Caco-2 (cell line): ENCODE results near the gene TIMP2. TPM values are rescaled to one million over a fixed set of nuclear protein-coding genes. Genes with fewer than 3 reads are reported as not detected.

Source experiments
- BruUV-seq: library from RNA; stranded (reverse); fragments of 400-500 nt; replicated peaks from 2 replicates; lab custom pipeline; 2021; lab: Mats Ljungman, UMichigan
- CTCF ChIA-PET: fragments of 300-600 bp; sonication (Branson Sonifier 250); formaldehyde crosslinking; loops from one replicate; lab custom pipeline; 2022; ENCODE audit warnings: antibody characterized with exemption; lab: Charles Lee
- POLR2A ChIA-PET: fragments of 300-600 bp; sonication (Branson Sonifier 250); formaldehyde crosslinking; loops from one replicate; lab custom pipeline; 2022; ENCODE audit warnings: antibody characterized with exemption; lab: Charles Lee
- DNase-seq, 2 experiments: peaks; one replicate each; pipeline versions ENCODE4 v3.0.0 to v3.0.0-alpha.2; 2020 to 2022
- H3K27me3 ChIP-seq: replicated peaks from 2 replicates; pipeline ENCODE4 v1.6.0; 2011; ENCODE audit warnings: low read length; ENCODE audit not compliant: control insufficient read depth, insufficient read depth
- H3K36me3 ChIP-seq: 2 replicates; pipeline ENCODE4 v1.5.1; 2011; ENCODE audit warnings: low read length; ENCODE audit not compliant: control insufficient read depth, insufficient read depth
- H3K4me1 ChIP-seq: fragments of 250-450 bp; sonication (Bioruptor Pico); 2 replicates; pipeline ENCODE4 v1.5.1; 2020; ENCODE audit warnings: mild to moderate bottlenecking
- H3K4me3 ChIP-seq: 2 replicates; pipeline ENCODE4 v1.5.1; 2011; ENCODE audit warnings: low read depth, mild to moderate bottlenecking, control low read depth, low read length
- H3K9me3 ChIP-seq: fragments of 250-450 bp; sonication (Bioruptor Pico); 2 replicates; pipeline ENCODE4 v1.5.1; 2020; ENCODE audit warnings: mild to moderate bottlenecking, moderate library complexity
- H3K27ac Mint-ChIP-seq: one replicate; pipeline ENCODE4 v1.8.0; 2022; ENCODE audit warnings: mixed read lengths; ENCODE audit not compliant: unreplicated experiment
- H3K27me3 Mint-ChIP-seq: one replicate; pipeline ENCODE4 v1.8.0; 2022; ENCODE audit warnings: mixed read lengths; ENCODE audit not compliant: insufficient read depth, unreplicated experiment
- H3K36me3 Mint-ChIP-seq: one replicate; pipeline ENCODE4 v1.8.0; 2022; ENCODE audit warnings: mild to moderate bottlenecking, mixed read lengths; ENCODE audit not compliant: insufficient read depth, unreplicated experiment
- H3K4me1 Mint-ChIP-seq: one replicate; pipeline ENCODE4 v1.8.0; 2022; ENCODE audit warnings: low read depth, mixed read lengths; ENCODE audit not compliant: unreplicated experiment
- H3K4me3 Mint-ChIP-seq: one replicate; pipeline ENCODE4 v1.8.0; 2022; ENCODE audit warnings: mild to moderate bottlenecking, moderate library complexity, mixed read lengths; ENCODE audit not compliant: unreplicated experiment
- H3K9me3 Mint-ChIP-seq: one replicate; pipeline ENCODE4 v1.8.0; 2022; ENCODE audit warnings: mixed read lengths; ENCODE audit not compliant: unreplicated experiment
- intact Hi-C: fragments of 100-400 bp; cut with micrococcal nuclease; formaldehyde crosslinking; loops from one replicate; pipeline ENCODE4 v1.10.0; 2022; ENCODE audit not compliant: unreplicated experiment
- total RNA-seq: library from RNA; stranded (reverse); gene quantifications from 2 replicates; pipeline ENCODE4 v1.2.3, GENCODE V29; 2022
- TF ChIP-seq, protein P1 (sequence below), 2 experiments: fragments of 200-600 bp in 1 of 2; IDR thresholded peaks; 1 replicate in 1 of 2; 2 replicates in 1 of 2; pipeline versions ENCODE4 v1.5.1 to v1.8.0; 2011 to 2022; ENCODE audit warnings: antibody characterized with exemption in 1 of 2, control low read depth in 1 of 2, inconsistent platforms in 1 of 2, low read depth in 1 of 2, low read length in 1 of 2, mild to moderate bottlenecking in 1 of 2, moderate library complexity in 1 of 2; ENCODE audit not compliant: insufficient read depth in 1 of 2, severe bottlenecking in 1 of 2, unreplicated experiment in 1 of 2

TIMP2 gene
- total RNA-seq, 1 experiment from 2014 or later, result 70.1 TPM

DNA sequence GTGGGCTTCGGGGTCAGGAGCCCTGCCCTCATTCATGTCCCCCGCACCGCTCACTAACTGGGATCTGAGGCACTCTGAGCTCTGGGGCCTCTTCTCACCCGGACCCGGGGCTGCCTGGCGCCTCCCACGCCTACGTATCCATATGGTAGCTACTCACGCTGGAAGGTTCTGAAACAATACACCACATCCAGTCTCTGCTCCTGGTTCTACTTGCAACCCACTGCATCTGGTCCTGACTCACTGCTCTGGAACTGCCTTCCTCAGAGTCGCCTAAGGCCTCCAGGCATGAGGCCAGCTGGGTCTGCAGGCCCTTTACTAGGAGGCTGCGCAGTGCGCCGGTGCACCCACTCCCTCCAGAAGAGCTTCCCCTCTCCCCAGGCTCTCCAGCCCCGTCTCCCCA is 102.6 kb downstream of the TIMP2 start:
- Histone ChIP-seq H3K36me3 (peaks cover 9% of the 10 kb centered on the region), H3K27me3 (no peaks in the 10 kb centered on the region), H3K4me3 (no peak overlapping the region), H3K9me3 (no peaks in the 10 kb centered on the region), H3K4me1 (no peaks in the 10 kb centered on the region)
- TF ChIP-seq, protein P1, sequence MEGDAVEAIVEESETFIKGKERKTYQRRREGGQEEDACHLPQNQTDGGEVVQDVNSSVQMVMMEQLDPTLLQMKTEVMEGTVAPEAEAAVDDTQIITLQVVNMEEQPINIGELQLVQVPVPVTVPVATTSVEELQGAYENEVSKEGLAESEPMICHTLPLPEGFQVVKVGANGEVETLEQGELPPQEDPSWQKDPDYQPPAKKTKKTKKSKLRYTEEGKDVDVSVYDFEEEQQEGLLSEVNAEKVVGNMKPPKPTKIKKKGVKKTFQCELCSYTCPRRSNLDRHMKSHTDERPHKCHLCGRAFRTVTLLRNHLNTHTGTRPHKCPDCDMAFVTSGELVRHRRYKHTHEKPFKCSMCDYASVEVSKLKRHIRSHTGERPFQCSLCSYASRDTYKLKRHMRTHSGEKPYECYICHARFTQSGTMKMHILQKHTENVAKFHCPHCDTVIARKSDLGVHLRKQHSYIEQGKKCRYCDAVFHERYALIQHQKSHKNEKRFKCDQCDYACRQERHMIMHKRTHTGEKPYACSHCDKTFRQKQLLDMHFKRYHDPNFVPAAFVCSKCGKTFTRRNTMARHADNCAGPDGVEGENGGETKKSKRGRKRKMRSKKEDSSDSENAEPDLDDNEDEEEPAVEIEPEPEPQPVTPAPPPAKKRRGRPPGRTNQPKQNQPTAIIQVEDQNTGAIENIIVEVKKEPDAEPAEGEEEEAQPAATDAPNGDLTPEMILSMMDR (IDR thresholded peaks at IDR 0.05; ENCODE audit: insufficient read depth in 1 of 2, low read depth in 1 of 2, low read length in 1 of 2, severe bottlenecking in 1 of 2, unreplicated experiment in 1 of 2), result no peak
- no TSS peak for BruUV-seq
- ChIA-PET CTCF (no interaction called here), POLR2A (no interaction called here)
- no peak for DNase-seq
- H3K4me3 Mint-ChIP-seq, result no peak overlapping the region
- no peaks in the 10 kb centered on the region for H3K27me3 Mint-ChIP-seq
- no peaks in the 10 kb centered on the region for H3K4me1 Mint-ChIP-seq
- intact Hi-C loops, result no loop called here
- H3K36me3 Mint-ChIP-seq, result peaks cover 96% of the 10 kb centered on the region
- H3K27ac Mint-ChIP-seq, result peak overlapping the region; percentile 7
- H3K9me3 Mint-ChIP-seq, result no peaks in the 10 kb centered on the region

DNA sequence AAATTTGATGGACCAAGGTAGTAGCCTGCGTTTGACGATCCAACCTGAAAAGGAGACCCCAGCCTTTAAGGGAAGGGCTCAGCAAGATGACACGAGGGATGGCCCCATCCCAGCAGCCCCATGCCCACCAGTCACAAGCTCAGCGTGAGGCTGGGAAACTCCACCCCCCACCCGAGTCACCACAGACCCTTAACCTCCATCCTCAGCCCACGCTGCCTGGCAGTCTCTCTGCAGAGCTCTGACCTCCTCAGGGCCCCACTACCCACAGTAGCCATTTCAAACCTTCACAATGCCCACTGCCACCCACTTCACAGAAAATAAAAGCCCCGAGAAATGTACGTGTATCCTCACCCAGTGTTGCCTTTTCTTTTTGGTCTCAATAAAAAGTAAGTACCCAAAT is 103.2 kb downstream of the TIMP2 start:
- Histone ChIP-seq H3K4me3 (no peak overlapping the region), H3K27me3 (no peaks in the 10 kb centered on the region), H3K4me1 (no peaks in the 10 kb centered on the region), H3K36me3 (peaks cover 9% of the 10 kb centered on the region), H3K9me3 (no peaks in the 10 kb centered on the region)
- H3K4me3 Mint-ChIP-seq, result no peak overlapping the region
- no peak overlapping the region for H3K27ac Mint-ChIP-seq
- CTCF ChIA-PET, result no interaction called here
- no peaks in the 10 kb centered on the region for H3K27me3 Mint-ChIP-seq
- DNase-seq, result no peak
- peaks cover 96% of the 10 kb centered on the region for H3K36me3 Mint-ChIP-seq
- H3K9me3 Mint-ChIP-seq, result no peaks in the 10 kb centered on the region
- POLR2A ChIA-PET, result no interaction called here
- no TSS peak for BruUV-seq
- TF ChIP-seq, protein P1 (IDR thresholded peaks at IDR 0.05; ENCODE audit: insufficient read depth in 1 of 2, low read depth in 1 of 2, low read length in 1 of 2, severe bottlenecking in 1 of 2, unreplicated experiment in 1 of 2), result no peak
- H3K4me1 Mint-ChIP-seq, result no peaks in the 10 kb centered on the region
- intact Hi-C loops, result no loop called here

DNA sequence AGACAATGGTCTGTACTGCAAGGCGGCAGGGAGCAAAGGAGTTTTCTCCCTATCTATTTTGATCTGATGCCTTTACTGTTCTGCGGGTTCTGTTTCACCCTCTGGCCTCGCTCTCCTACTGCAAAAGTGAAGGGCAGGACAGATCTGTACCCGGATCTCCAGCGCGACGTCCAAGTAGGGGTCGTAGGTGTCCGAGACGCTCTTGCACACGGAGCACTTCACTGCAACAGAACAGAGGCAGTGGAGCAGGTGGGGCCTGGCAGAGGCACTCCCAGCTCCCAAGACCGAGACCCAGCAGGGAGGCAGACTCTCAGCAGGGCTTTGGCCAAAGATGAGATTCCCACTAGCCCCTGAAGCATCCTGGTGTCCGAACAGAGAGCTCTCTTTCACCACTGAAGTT is 104.3 kb downstream of the TIMP2 start:
- no peaks in the 10 kb centered on the region for H3K4me1 Mint-ChIP-seq
- Histone ChIP-seq H3K4me3 (no peak overlapping the region), H3K36me3 (peaks cover 9% of the 10 kb centered on the region), H3K9me3 (no peaks in the 10 kb centered on the region), H3K4me1 (no peaks in the 10 kb centered on the region), H3K27me3 (no peaks in the 10 kb centered on the region)
- H3K27me3 Mint-ChIP-seq, result no peaks in the 10 kb centered on the region
- no TSS peak for BruUV-seq
- no peak for DNase-seq
- POLR2A ChIA-PET, result no interaction called here
- TF ChIP-seq, protein P1 (IDR thresholded peaks at IDR 0.05; ENCODE audit: insufficient read depth in 1 of 2, low read depth in 1 of 2, low read length in 1 of 2, severe bottlenecking in 1 of 2, unreplicated experiment in 1 of 2), result no peak
- intact Hi-C loops, result no loop called here
- H3K4me3 Mint-ChIP-seq, result no peak overlapping the region
- no peak overlapping the region for H3K27ac Mint-ChIP-seq
- no peaks in the 10 kb centered on the region for H3K9me3 Mint-ChIP-seq
- CTCF ChIA-PET, result no interaction called here
- H3K36me3 Mint-ChIP-seq, result peaks cover 94% of the 10 kb centered on the region
